ENCODE measurements around the gene C7orf33.

DNA sequence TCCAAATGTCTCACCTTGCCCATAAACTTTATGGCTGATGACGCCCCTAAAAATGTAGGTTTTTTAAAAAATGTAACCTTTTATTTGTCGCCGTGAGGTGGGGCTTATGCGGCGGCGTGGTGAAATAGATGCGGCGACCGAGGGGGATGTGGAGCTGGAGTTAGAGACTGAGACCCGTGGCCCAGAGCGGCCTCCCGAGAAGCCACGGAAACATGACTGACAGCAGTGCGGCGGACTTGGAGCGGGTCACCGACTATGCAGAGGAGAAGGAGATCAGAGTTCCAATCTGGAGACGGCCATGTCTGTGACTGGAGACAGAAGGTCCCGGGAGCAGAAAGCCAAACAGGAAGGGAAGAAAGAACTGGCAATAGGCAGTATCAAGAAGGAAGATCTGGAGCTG is 46.5 kb downstream of the C7orf33 start:
- TF ChIP-seq YY1 (IDR thresholded peaks at IDR 0.05; ENCODE audit: insufficient read depth, insufficient read length) (no peak), SUZ12 (IDR thresholded peaks at IDR 0.05; ENCODE audit: extremely low read depth, insufficient read depth, insufficient read length) (no peak), ZNF274 (IDR thresholded peaks at IDR 0.05; ENCODE audit: low read depth, low read length) (no peak)
